NCI-H2196 treated with DMSO at 0.1 percent for 48 hours (cell line): ENCODE results near the gene SCMH1.

Source experiments
- DNase-seq: peaks from one replicate; lab custom pipeline; 2025; ENCODE audit not compliant: unreplicated experiment; lab: John Stamatoyannopoulos, UW

The SCMH1 gene

DNA sequence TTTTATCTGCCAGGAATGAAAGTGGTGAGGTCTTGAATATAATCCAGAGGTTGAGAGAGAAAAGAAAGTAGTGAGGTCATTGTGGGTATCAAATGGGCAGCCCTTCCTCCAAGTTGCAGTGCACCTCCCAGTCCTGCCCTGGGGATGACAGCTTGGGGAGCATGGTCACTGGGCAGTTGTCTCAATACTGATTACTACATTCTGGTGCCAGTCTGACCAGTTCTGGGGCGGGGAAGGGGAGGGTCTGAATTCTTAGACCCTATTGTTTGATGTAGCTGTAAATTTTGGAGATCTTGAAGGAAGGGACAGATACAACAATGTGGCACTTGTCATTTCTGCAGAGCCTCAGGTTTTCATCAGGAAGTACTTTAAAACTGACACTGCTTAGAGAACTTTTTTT, 231.8 kb downstream of the SCMH1 start:
- DNase-seq, result no peak

DNA sequence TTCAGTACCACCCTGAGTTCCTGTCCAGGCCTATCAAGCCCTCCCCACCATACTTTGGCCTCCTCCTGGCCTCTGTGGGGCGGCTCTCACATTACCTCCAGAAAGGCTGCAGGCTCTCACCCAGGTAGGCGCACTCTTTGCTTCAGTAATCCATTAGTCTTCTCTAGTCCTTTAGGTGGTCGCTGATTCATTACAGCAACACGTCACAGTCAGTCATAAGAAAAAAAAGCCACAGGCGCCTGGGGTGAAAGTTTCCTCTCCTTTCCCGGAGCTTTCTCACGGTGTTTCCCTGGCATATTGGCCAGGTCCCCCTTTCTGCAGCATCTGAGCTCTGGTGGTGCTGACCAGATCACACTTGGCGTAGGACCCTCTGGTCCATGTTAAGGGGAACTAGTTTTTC, 232.6 kb downstream of the SCMH1 start:
- no peak for DNase-seq

DNA sequence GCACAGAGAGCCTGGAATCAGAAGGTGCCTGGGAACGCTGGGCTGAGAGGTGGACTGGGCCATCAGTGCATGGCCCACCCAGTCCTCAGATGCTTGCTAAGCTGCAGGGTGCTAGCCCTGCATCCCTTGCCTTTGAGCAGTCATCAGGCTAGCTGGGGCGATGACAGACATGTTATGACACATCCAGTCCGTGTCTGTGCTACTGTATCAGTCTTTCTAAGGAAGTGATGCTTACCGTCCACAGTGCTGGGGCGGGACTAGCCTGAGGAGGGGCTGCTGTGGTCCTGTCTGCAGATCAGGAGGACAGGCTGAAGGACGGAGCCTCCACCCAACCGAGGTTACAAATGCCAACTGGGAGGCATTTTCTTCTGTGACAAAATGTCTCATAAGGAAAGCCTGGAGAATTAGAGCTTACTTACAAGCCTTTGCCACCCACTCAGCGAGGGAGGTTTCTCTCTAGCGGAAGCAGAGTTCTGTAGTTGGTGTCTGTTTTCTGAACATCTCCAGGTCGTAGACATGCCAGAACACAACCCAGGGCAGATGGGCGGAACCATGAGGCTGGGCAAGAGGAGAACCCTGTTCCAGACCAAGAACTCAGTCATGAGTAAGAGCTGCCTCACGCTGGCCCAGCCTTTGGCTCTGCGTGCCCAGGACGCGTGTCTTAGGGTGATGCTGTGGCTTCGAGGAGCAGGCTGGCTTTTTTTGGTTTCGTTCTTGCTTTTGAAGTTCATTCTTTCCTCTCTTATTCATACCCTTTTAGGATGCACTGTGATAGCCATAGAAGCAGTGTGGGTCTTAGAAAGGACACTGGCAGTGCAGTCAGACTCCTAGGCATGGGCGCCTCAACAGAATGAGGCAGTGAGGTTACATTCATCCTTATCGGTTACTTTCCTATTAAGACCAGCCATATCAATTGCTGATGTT, 234.9 kb downstream of the SCMH1 start:
- DNase-seq, result no peak

DNA sequence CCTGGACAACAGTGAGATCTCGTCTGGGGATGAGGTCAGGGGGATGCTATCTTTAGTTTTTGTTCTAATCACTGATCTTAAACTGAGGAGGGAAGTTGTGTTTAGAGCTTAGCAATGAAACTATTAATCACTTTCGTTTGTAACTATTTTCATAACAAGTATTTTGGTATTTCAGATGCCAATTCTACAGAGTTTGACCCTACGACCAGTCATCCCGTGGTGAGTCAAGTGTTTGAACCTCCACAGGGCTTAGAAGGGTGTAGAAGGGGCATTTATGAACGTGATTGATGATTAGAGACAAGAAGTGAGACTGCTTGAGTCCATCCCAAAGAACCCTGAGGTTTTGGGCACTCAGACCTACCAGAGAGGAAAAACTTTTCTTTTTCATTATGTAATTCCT, 236.2 kb downstream of the SCMH1 start:
- no peak for DNase-seq

DNA sequence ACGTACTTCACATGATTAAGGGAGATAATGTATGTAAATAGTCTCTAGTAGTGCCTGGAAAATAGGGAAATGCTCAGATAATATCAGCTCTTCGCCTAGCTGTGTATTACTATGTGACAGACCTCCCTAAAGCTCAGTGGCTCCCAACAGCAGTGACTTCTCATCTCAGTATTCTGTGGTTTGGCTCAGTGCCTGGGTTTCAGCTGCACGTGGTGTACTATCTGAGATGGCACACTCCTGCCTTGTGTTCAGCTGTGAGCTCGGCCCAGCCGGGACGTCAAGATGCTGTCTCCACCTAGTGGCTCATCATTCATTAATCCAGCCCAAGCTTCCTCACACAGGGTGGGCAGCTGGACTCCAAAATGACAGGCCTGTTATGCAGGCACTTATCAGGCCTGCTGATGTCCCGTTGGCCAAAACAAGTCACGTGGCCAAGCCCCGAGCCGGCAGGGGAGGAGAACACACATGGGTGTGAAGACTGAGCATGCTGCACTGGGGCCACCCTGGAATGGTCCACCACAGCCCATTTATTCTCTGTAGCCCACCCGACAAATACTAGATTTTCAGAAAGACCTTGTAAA, 238.4 kb downstream of the SCMH1 start:
- DNase-seq, result peak; percentile 90

DNA sequence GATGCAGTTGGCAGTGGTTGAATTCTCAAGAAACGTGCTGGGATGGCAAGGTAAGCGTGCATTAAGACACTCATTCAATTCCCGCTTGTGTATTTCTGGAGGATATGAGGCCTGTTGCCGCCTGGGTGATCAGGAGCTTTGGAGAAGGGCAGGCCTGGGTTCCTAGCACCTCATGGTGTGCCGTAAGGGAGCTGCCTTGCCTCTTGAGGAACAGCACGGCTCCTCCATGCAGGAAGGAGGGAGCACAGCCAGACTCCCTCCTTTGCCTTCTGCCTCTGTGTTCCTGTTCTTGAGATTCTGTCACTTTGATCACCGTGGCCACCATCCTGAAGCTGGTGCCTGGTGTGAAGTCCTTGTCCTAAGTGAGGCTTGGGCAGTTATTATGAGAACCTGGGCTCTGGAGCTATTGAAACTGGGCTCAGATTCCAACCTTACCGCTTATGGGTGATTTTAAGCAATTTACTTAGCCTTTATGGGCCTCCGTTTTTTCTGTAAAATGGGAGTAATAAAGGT, 238.9 kb downstream of the SCMH1 start:
- no peak for DNase-seq

DNA sequence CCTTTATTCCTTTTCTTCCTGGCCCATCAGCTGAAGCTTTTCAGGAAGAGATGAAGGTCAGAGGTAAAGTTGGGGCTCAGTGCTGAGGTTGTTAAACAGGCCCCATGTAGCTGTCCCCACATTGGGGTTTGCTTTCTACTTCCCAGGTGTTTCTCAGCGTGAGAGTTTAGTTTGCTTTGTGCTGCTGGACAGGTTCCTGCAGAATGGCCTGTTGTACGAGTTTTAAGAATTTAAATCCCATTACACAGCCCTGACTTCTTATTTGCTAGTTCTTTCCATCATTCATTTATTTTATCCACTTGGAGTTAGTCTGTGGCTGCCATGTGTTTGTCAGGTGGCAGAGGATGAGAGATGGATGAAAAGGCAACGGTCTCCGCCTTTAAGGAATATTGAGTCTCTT, 243.4 kb downstream of the SCMH1 start:
- no peak for DNase-seq

DNA sequence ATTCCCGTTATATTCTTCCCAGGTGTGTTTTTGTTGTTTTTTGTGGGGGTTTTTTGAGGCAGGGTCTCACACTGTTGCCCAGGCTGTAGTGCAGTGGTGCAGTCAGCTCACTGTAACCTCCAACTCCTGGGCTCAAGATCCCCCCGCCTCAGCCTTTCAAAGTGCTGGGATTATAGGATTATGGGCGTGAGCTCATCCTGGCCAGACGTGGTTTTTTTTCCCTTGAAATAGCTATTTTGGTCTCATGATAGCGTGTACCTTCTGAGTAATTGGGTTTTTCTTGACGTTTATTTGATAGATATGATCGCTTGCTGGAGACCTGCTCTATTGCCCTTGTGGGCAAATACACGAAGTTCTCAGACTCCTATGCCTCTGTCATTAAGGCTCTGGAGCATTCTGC, 245.0 kb downstream of the SCMH1 start:
- DNase-seq, result no peak

DNA sequence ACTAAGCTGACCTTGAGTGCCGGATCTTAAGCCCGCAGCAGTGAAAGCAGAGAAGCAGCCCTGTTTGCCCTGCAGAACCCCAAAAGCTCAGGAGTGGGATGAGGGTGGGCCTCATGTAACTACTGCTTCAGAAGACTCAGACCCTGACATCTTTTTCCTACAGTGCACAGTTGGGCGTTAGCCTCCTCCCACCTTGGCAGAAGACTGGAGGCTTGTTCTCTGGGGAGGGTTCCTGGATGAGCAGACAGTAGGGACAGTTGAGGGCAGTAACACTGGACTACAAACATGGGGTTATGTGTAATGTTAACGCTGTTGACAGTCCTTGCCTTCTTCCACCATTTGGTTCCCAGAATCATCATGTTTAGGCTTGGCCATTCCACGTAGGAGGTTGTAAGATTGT, 253.0 kb downstream of the SCMH1 start:
- DNase-seq, result no peak

DNA sequence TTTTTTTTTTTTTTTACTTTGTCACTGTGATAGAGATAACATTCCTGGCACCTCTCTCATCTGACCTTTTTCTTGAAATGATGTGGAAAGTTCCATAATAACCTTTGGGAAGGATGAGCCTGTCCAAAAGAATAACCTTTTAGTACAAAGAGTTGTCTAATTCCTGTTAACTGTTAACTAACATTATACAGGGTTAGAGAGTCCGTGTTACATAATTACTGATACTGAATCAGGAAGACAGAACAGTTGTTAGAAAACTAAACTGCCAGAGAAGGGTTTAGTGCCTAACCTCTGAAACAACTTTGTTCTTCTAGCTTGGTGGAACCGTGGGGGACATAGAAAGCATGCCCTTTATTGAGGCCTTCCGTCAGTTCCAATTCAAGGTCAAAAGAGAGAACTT, 253.8 kb downstream of the SCMH1 start:
- no peak for DNase-seq

DNA sequence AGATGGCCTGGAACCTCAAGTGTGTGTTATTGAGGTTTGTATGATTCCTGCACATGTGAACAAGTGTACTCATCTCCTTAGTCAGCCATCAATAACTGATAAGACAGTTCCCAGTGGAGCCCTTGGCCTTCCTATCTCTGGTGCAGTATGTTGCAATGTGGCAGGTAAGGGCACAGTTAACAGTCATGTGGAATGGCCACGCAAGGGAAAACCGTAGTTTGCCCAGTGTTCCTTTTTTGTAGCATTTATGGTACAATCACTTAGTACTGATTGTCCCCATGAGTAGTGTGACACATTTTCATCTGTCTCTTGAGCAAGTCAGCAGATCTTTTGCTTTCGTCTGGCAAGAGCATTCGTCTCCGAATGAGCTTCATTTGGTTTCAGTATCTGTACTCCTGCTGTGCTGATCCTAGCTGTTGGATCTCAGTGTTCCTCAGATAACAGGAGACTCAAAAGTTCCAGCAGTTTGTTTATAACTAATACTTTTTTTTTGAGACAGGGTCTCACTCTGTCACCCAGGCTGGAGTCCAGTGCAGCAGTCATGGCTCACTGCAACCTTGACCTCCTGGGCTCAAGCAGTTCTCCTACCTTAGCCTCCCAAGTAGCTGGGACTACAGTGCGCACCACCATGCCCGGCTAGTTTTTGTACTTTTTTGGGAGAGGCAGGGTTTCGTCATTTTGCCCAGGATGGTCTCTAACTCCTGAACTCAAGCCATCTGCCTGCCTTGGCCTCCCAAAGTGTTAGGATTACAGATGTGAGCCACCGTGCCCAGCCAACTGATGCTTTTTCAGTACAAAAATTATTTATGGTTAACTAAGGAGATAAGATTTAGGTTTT, 254.4 kb downstream of the SCMH1 start:
- no peak for DNase-seq

DNA sequence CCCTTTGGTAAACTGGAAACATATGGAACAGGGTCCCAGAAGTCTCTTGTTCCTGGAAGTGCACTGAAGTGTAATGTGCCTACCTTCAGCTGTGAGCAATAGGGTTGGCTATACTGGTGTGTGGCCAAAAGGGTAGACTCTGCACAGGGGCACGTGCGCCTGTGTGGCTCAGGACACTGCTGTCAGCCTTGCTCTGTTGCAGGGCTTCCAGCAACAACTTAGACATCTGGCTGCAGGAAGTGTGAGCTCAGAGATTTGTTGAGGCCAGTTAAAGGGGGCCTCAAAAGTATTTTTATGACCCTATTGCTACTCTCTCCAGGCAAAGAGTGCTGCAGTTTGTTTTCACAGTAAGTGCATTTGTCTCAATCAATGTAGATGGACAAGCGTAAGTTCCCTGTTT, 255.2 kb downstream of the SCMH1 start:
- no peak for DNase-seq

DNA sequence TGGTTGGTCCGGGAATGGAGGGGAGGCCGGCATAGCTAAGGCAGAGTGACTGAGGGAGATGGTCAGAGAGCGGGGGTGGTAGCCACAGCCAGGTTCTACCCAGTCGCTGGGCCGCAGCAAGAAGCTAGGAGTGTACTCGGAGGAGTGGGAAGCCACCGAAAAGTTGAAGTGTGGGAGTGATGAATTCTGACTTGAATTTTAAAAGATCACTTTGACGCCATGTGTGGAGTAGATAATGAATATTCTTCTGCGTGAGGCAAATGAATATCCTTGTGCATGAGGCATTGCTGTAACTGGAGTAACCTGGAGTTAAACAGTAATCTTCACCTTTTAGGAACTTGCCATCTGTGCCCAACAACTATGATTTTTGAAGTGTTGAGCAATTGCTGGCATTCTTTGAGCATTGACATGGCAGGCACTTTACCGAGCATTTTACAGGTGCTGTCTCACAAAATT, 255.8 kb downstream of the SCMH1 start:
- no peak for DNase-seq

DNA sequence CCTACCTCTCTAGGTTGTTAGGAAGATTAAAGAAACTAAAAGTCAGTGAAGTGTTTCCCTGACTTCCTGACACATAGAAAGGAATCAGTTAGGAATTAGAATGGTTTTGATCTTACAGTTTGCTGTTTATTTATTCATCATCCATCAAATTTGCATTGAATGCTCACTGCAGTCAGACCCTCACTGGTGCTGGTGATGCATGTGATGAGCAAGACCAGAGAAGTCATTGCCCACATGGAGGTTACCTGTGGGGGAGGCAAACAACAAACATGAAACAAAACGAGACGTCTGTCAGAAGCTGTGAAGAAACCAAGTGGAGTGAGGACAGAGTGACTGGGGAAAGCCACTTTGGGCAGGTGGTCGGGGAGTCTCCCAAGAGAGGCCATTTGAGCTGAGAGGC, 256.2 kb downstream of the SCMH1 start:
- no peak for DNase-seq

DNA sequence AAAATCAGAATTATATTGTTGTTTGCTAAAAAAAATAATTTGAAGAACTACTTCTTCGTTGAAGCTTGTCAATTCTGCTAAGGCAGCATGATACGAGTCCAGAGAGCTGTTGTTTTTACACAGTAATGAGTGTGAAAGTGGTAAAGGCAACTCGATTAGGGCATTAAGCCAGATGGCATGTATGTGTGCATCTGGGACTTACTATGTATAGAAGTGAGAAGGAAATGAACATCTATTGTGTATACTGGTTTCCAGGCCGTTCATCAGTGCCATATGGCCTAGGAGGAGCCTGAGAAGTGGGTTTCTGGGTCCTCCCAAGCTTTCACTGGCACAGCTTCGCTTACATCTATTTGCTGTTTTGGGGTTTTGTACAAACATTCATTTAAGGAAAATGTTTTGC, 256.9 kb downstream of the SCMH1 start:
- DNase-seq, result no peak

DNA sequence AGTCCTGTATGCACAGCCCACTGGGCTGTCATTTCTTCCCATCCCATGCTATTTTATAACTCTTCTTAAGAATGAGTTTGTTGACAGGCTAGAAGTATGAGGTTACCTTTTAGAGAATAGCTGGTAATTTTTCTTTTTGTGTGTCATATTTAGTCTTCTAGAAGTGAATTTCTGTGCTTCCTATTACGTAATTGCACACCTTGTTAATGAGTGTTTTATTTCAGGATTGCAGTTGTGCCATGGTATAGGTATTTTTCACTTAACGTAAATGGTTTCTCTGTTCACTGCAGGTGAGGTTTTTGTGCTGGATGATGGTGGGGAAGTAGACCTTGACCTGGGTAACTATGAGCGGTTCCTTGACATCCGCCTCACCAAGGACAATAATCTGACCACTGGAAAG, 257.6 kb downstream of the SCMH1 start:
- DNase-seq, result no peak

DNA sequence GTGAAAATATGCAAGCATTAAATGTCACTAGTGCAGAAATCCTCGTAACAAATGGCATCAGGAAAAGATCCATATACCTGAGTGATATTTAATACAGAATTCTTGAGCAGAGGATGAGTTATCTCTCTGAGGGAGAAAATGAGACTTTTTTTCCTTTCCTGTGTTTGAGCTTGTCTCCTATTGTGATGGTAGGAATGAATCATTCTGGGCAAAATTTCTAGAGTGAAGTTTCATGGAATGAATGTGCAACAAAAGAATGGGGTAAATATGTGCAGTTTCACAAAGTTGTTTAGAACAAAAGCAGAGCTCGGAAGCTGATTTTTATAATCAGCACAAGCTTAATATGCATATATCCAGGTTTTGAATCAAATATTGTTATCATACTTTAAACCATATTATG, 258.0 kb downstream of the SCMH1 start:
- no peak for DNase-seq

DNA sequence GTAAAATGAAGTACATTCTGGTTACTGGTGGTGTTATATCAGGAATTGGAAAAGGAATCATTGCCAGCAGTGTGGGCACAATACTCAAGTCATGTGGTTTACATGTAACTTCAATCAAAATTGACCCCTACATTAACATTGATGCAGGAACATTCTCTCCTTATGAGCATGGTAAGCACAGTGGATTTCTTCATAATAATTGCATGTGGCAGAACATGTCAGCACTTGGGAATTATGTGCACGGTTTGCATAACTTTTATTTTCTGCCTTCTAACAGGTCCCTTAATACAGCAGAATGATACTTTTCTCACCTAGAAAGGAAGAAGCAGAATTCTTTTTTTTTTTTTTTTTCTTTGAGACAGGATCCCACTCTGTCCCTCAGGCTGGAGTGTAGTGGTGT, 258.8 kb downstream of the SCMH1 start:
- no peak for DNase-seq

DNA sequence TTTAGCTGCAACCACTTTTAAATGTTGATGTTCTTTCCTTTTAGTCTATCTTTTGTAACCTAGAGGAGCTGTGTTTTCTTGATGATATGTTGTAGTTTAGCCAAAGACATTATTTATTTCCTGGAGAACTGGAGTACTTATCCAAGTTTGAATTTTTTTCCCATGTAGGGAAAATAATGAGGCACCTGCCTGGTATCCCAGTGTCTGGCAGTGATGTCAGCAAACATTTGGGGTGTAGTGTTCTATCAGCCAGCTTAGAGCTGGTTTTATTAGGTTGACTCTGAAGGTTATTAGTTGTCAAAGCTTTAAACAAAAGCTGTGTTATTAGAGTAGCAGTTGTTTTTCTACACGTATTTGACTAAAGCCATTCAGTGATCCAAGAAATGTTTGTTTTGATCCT, 259.4 kb downstream of the SCMH1 start:
- no peak for DNase-seq

DNA sequence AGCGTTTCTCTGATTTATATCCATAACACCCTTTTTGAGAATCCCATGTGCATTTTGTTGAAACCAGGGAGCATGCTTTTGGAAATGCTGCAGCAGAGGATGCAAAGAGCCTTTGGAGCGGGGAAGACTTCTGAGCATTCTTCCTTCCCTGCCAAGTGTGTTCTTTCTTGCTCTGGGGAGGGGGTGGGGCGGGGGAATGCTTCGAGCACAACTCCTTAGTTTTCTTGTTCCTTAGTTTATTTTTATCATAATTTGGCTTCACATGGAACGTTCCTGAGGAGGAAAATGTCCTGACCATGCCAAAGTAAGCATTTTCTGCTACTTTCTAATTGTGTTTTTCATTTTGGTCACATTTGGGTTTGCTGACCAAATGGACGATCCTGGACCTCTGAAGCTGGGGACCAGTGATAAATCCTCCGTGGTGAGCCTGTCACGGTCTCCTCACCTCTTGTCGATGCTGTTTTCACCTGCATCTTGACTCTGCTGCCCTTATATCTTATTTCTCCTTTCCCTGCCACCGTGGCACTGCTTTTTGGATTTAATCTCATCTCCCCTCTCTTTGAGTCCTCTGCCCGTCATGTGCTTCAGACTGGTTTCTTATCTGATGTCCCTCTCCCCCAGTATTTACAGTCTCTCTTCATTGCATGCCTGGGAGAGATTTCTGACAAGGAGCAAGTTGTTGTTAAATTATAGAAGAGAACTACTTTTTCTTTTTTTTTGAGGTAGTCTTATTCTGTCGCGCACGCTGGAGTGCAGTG, 260.2 kb downstream of the SCMH1 start:
- DNase-seq, result no peak
